Spleen (tissue), 11 donors: Measurements from ENCODE around the gene PPP1R15B. TPM values are rescaled to one million over a fixed set of nuclear protein-coding genes. Genes with fewer than 3 reads are reported as not detected.
A peak's percentile ranks its signal among the peaks of the same experiment; 100 is the strongest.

Experiments
- DNase-seq: peaks from one replicate; pipeline ENCODE4 v3.0.0-alpha.2; 2020
- H3K27ac ChIP-seq, 8 donors: fragments of 200-600 bp; sonication (generic) in 7 of 8; 1 replicate in 4 of 8; 2 replicates in 4 of 8; pipeline versions ENCODE4 v1.5.0 to v1.8.0; 2016 to 2021; ENCODE audit warnings: inconsistent platforms in 4 of 8, mild to moderate bottlenecking in 4 of 8, moderate library complexity in 1 of 8
- H3K27me3 ChIP-seq, 7 donors: fragments of 200-600 bp; sonication (generic) in 6 of 7; replicated peaks in 1 of 7; 1 replicate in 4 of 7; 2 replicates in 3 of 7; pipeline versions ENCODE4 v1.5.0 to v1.8.0; 2016 to 2021; ENCODE audit warnings: inconsistent platforms in 3 of 7, mild to moderate bottlenecking in 1 of 7
- H3K36me3 ChIP-seq, 6 donors: fragments of 200-600 bp; sonication (generic) in 5 of 6; 1 replicate in 4 of 6; 2 replicates in 2 of 6; pipeline versions ENCODE4 v1.5.0 to v1.8.0; 2016 to 2021; ENCODE audit warnings: inconsistent platforms in 2 of 6
- H3K4me1 ChIP-seq, 6 donors: fragments of 200-600 bp; sonication (generic) in 5 of 6; 1 replicate in 3 of 6; 2 replicates in 3 of 6; pipeline versions ENCODE4 v1.5.0 to v1.8.0; 2016 to 2021; ENCODE audit warnings: inconsistent platforms in 3 of 6
- H3K4me3 ChIP-seq, 8 donors: fragments of 200-600 bp; sonication (generic) in 7 of 8; 1 replicate in 4 of 8; 2 replicates in 4 of 8; pipeline versions ENCODE4 v1.5.0 to v1.8.0; 2016 to 2021; ENCODE audit warnings: inconsistent platforms in 4 of 8, mild to moderate bottlenecking in 4 of 8, moderate library complexity in 2 of 8
- H3K9me3 ChIP-seq, 8 donors: fragments of 200-600 bp; sonication (generic) in 7 of 8; 1 replicate in 4 of 8; 2 replicates in 4 of 8; pipeline versions ENCODE4 v1.5.0 to v1.8.0; 2016 to 2021; ENCODE audit warnings: inconsistent platforms in 4 of 8
- CTCF ChIP-seq, 11 experiments: fragments of 200-600 bp in 7 of 11; fragments of 450-650 bp in 4 of 11; sonication (generic) in 4 of 11; IDR thresholded peaks in 8 of 11; conservative IDR thresholded peaks in 3 of 11; 1 replicate in 7 of 11; 2 replicates in 4 of 11; pipeline versions ENCODE4 v1.4.0 to v1.8.0; 2016 to 2021; ENCODE audit warnings: antibody characterized with exemption in 11 of 11, inconsistent platforms in 4 of 11, mild to moderate bottlenecking in 1 of 11
- POLR2A ChIP-seq, 3 donors: fragments of 450-650 bp; IDR thresholded peaks; one replicate each; pipeline ENCODE4 v1.5.1; 2017; ENCODE audit warnings: antibody characterized with exemption in 3 of 3, mild to moderate bottlenecking in 1 of 3
- POLR2AphosphoS5 ChIP-seq, 3 donors: sonication (generic); formaldehyde crosslinking; IDR thresholded peaks; one replicate each; pipeline ENCODE4 v1.5.1; 2017; ENCODE audit warnings: antibody characterized with exemption in 3 of 3
- WGBS, 5 donors: extraction: QIAGEN DNeasy Blood & Tissue Kit in 3 of 5; methylation state at CpG; one replicate each; pipeline versions ENCODE4 v1.1.5 to v1.1.7; 2013 to 2018; 5-methylcytosine and 5-hydroxymethylcytosine counted together
- intact Hi-C: fragments of 100-400 bp; cut with DNase I; formaldehyde crosslinking; loops from one replicate; pipeline ENCODE4 v1.15.0; 2023; ENCODE audit warnings: low total_unique reads
- polyA plus RNA-seq, 3 donors: library from polyadenylated mRNA; stranded (reverse); fragments of 200-250 nt; gene quantifications; one replicate each; pipeline ENCODE4 v1.2.1, GENCODE V29; 2013
- total RNA-seq, 7 donors: library from RNA; depleted of rRNA in 3 of 7; stranded (reverse); fragments of >200 nt in 3 of 7; fragmentation: NEBNext Ultra II Directional in 4 of 7; extraction: Animal tissue kit (Norgen Biotek cat#: 25700) in 4 of 7; gene quantifications; one replicate each; pipeline versions ENCODE4 v1.1.0 to v1.2.1, GENCODE V29; 2016 to 2021
- donor health status: healthy with polysubstance abuse.
- donor health status: DM: no; HTN: no; CAD: no; lungs with moderate emphysema.
- donor health status: DM: no; HTN: no; CAD: no.
- donor health status: Bipolar disorder and iron deficiency.
- donor health status: healthy.
- donor health status: DM: no; HTN: no; CAD: no.
- donor health status: DM: yes; HTN: yes; CAD: no.

PPP1R15B gene
- total and polyA plus RNA-seq, 10 donors, result 10.8 to 73.1 (median 57.8) TPM

GRCh38 chr1:204408074-204408507, 3.5 kb downstream of the PPP1R15B start:
- TF ChIP-seq POLR2A (IDR thresholded peaks at IDR 0.05) (no peak), CTCF (IDR thresholded peaks at IDR 0.05 in 8 of 11, conservative IDR thresholded peaks at IDR 0.05 in 3 of 11) (no peak), POLR2AphosphoS5 (IDR thresholded peaks at IDR 0.05) (no peak)
- intact Hi-C loops, result no loop called here
- H3K27ac ChIP-seq, result peak overlapping the region in 4 of 8 donors; percentile 96 to 100 (median 98)
- H3K4me1 ChIP-seq, result peaks cover 38 to 88% (median 53%) of the 10 kb centered on the region in 6 donors
- H3K27me3 ChIP-seq, result no peaks in the 10 kb centered on the region
- H3K9me3 ChIP-seq, result no peaks in the 10 kb centered on the region
- peaks cover under 1 to 38% (median 29%) of the 10 kb centered on the region in 6 donors for H3K36me3 ChIP-seq
- DNase-seq, result no peak
- 0 to 2% (median 1%) methylated on average over 2 of the region's 2 CpGs for WGBS, 5 donors
- H3K4me3 ChIP-seq, result peak overlapping the region; percentile 67 to 97 (median 82)

GRCh38 chr1:204407295-204407971, 4.2 kb downstream of the PPP1R15B start:
- Histone ChIP-seq H3K4me3 (peak overlapping the region; percentile 67 to 97 (median 82)), H3K9me3 (no peaks in the 10 kb centered on the region), H3K36me3 (peaks cover 5 to 44% (median 36%) of the 10 kb centered on the region in 6 donors), H3K4me1 (peaks cover 32 to 88% (median 47%) of the 10 kb centered on the region in 6 donors), H3K27ac (peak overlapping the region in 4 of 8 donors; percentile 96 to 100 (median 98)), H3K27me3 (no peaks in the 10 kb centered on the region)
- no peak for DNase-seq
- intact Hi-C loops, result no loop called here
- TF ChIP-seq CTCF (IDR thresholded peaks at IDR 0.05 in 8 of 11, conservative IDR thresholded peaks at IDR 0.05 in 3 of 11) (no peak), POLR2A (IDR thresholded peaks at IDR 0.05) (no peak), POLR2AphosphoS5 (IDR thresholded peaks at IDR 0.05) (no peak)
- WGBS, 5 donors, result 2 to 5% (median 2%) methylated on average over 3 of the region's 3 CpGs

- H3K36me3 ChIP-seq, result peaks cover 5 to 52% (median 40%) of the 10 kb centered on the region in 6 donors
- H3K4me3 ChIP-seq, result peak overlapping the region; percentile 67 to 97 (median 82)
- WGBS, 5 donors, result 47 to 60% (median 58%) methylated on average over 4 of the region's 4 CpGs
- intact Hi-C loops, result no loop called here
- no peak for DNase-seq
- peaks cover 30 to 90% (median 45%) of the 10 kb centered on the region in 6 donors for H3K4me1 ChIP-seq
- H3K27ac ChIP-seq, result peak overlapping the region in 2 of 8 donors; percentile 13 to 99
- no peaks in the 10 kb centered on the region for H3K27me3 ChIP-seq
- no peak for TF ChIP-seq POLR2A (IDR thresholded peaks at IDR 0.05)
- TF ChIP-seq POLR2AphosphoS5 (IDR thresholded peaks at IDR 0.05), result no peak
- TF ChIP-seq CTCF (IDR thresholded peaks at IDR 0.05 in 8 of 11, conservative IDR thresholded peaks at IDR 0.05 in 3 of 11), result no peak
- H3K9me3 ChIP-seq, result no peaks in the 10 kb centered on the region
These were observed 5.0 kb downstream of the PPP1R15B start for GRCh38 chr1:204406621-204407020.

GRCh38 chr1:204405988-204406387, 5.6 kb downstream of the PPP1R15B start:
- peaks cover 5 to 59% (median 43%) of the 10 kb centered on the region in 6 donors for H3K36me3 ChIP-seq

More at GRCh38 chr1:204405988-204406387, 5.6 kb downstream of the PPP1R15B start:
- Histone ChIP-seq H3K27ac (peak overlapping the region in 1 of 8 donors; percentile 99), H3K4me3 (peak overlapping the region; percentile 67 to 97 (median 82)), H3K9me3 (no peaks in the 10 kb centered on the region), H3K27me3 (no peaks in the 10 kb centered on the region), H3K4me1 (peaks cover 30 to 96% (median 45%) of the 10 kb centered on the region in 6 donors)
- no peak for DNase-seq
- intact Hi-C loops, result no loop called here
- 34 to 63% (median 51%) methylated on average over 2 of the region's 2 CpGs for WGBS, 5 donors
- TF ChIP-seq CTCF (IDR thresholded peaks at IDR 0.05 in 8 of 11, conservative IDR thresholded peaks at IDR 0.05 in 3 of 11) (no peak), POLR2AphosphoS5 (IDR thresholded peaks at IDR 0.05) (no peak), POLR2A (IDR thresholded peaks at IDR 0.05) (no peak)
